ENCODE measurements around the gene NDST1. TPM values are rescaled to one million over a fixed set of nuclear protein-coding genes. Genes with fewer than 3 reads are reported as not detected.
A peak's percentile ranks its signal among the peaks of the same experiment; 100 is the strongest.

Gene NDST1
- total and polyA plus RNA-seq, 10 of the 15 experiments (the other 5 are each of a cell fraction or from before 2014, with no cell fraction given) = 0.20 to 53.5 (median 12.9) TPM

GRCh38 chr5:150599917-150600511 is 92.1 kb downstream of the NDST1 start (continued):
- TF ChIP-seq, protein P1, sequence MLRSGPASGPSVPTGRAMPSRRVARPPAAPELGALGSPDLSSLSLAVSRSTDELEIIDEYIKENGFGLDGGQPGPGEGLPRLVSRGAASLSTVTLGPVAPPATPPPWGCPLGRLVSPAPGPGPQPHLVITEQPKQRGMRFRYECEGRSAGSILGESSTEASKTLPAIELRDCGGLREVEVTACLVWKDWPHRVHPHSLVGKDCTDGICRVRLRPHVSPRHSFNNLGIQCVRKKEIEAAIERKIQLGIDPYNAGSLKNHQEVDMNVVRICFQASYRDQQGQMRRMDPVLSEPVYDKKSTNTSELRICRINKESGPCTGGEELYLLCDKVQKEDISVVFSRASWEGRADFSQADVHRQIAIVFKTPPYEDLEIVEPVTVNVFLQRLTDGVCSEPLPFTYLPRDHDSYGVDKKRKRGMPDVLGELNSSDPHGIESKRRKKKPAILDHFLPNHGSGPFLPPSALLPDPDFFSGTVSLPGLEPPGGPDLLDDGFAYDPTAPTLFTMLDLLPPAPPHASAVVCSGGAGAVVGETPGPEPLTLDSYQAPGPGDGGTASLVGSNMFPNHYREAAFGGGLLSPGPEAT (IDR thresholded peaks at IDR 0.05; ENCODE audit: low read depth) = peak; percentile 65; the same call in 1 of the 2 replicates
- TF ChIP-seq, protein P2, sequence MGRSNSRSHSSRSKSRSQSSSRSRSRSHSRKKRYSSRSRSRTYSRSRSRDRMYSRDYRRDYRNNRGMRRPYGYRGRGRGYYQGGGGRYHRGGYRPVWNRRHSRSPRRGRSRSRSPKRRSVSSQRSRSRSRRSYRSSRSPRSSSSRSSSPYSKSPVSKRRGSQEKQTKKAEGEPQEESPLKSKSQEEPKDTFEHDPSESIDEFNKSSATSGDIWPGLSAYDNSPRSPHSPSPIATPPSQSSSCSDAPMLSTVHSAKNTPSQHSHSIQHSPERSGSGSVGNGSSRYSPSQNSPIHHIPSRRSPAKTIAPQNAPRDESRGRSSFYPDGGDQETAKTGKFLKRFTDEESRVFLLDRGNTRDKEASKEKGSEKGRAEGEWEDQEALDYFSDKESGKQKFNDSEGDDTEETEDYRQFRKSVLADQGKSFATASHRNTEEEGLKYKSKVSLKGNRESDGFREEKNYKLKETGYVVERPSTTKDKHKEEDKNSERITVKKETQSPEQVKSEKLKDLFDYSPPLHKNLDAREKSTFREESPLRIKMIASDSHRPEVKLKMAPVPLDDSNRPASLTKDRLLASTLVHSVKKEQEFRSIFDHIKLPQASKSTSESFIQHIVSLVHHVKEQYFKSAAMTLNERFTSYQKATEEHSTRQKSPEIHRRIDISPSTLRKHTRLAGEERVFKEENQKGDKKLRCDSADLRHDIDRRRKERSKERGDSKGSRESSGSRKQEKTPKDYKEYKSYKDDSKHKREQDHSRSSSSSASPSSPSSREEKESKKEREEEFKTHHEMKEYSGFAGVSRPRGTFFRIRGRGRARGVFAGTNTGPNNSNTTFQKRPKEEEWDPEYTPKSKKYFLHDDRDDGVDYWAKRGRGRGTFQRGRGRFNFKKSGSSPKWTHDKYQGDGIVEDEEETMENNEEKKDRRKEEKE (IDR thresholded peaks at IDR 0.05) = no peak
- TF ChIP-seq FOXK2 (IDR thresholded peaks at IDR 0.05) (no peak), MXI1 (IDR thresholded peaks at IDR 0.05; ENCODE audit: low read depth, low read length) (no peak), ATF7 (IDR thresholded peaks at IDR 0.05; ENCODE audit: low read depth) (peak; percentile 75), ZNF274 (IDR thresholded peaks at IDR 0.05; ENCODE audit: insufficient read depth, insufficient read length) (no peak), TBL1XR1 (IDR thresholded peaks at IDR 0.05; ENCODE audit: low read depth, low read length) (no peak), DPF2 (IDR thresholded peaks at IDR 0.05) (peak; percentile 60), ZNF217 (IDR thresholded peaks at IDR 0.05) (no peak), BACH1 (IDR thresholded peaks at IDR 0.05; ENCODE audit: borderline replicate concordance) (no peak), ELK1 (IDR thresholded peaks at IDR 0.05; ENCODE audit: low read depth, low read length) (no peak), BCL3 (IDR thresholded peaks at IDR 0.05; ENCODE audit: borderline replicate concordance, insufficient read depth, low read depth, low read length, poor library complexity, severe bottlenecking) (no peak)
- TF ChIP-seq, protein P3, sequence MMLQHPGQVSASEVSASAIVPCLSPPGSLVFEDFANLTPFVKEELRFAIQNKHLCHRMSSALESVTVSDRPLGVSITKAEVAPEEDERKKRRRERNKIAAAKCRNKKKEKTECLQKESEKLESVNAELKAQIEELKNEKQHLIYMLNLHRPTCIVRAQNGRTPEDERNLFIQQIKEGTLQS (IDR thresholded peaks at IDR 0.05; ENCODE audit: borderline replicate concordance, extremely low read depth, low read depth, low read length) = no peak
- TF ChIP-seq, protein P4, sequence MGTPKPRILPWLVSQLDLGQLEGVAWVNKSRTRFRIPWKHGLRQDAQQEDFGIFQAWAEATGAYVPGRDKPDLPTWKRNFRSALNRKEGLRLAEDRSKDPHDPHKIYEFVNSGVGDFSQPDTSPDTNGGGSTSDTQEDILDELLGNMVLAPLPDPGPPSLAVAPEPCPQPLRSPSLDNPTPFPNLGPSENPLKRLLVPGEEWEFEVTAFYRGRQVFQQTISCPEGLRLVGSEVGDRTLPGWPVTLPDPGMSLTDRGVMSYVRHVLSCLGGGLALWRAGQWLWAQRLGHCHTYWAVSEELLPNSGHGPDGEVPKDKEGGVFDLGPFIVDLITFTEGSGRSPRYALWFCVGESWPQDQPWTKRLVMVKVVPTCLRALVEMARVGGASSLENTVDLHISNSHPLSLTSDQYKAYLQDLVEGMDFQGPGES (IDR thresholded peaks at IDR 0.05) = no peak
- TF ChIP-seq, protein P5, sequence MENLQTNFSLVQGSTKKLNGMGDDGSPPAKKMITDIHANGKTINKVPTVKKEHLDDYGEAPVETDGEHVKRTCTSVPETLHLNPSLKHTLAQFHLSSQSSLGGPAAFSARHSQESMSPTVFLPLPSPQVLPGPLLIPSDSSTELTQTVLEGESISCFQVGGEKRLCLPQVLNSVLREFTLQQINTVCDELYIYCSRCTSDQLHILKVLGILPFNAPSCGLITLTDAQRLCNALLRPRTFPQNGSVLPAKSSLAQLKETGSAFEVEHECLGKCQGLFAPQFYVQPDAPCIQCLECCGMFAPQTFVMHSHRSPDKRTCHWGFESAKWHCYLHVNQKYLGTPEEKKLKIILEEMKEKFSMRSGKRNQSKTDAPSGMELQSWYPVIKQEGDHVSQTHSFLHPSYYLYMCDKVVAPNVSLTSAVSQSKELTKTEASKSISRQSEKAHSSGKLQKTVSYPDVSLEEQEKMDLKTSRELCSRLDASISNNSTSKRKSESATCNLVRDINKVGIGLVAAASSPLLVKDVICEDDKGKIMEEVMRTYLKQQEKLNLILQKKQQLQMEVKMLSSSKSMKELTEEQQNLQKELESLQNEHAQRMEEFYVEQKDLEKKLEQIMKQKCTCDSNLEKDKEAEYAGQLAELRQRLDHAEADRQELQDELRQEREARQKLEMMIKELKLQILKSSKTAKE (IDR thresholded peaks at IDR 0.05; ENCODE audit: low read depth, poor library complexity, severe bottlenecking) = no peak
- TF ChIP-seq, protein P6, sequence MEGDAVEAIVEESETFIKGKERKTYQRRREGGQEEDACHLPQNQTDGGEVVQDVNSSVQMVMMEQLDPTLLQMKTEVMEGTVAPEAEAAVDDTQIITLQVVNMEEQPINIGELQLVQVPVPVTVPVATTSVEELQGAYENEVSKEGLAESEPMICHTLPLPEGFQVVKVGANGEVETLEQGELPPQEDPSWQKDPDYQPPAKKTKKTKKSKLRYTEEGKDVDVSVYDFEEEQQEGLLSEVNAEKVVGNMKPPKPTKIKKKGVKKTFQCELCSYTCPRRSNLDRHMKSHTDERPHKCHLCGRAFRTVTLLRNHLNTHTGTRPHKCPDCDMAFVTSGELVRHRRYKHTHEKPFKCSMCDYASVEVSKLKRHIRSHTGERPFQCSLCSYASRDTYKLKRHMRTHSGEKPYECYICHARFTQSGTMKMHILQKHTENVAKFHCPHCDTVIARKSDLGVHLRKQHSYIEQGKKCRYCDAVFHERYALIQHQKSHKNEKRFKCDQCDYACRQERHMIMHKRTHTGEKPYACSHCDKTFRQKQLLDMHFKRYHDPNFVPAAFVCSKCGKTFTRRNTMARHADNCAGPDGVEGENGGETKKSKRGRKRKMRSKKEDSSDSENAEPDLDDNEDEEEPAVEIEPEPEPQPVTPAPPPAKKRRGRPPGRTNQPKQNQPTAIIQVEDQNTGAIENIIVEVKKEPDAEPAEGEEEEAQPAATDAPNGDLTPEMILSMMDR (IDR thresholded peaks at IDR 0.05 in 2 of 3, conservative IDR thresholded peaks at IDR 0.05 in 1 of 3; ENCODE audit: control insufficient read depth in 2 of 3, extremely low read depth in 1 of 3, insufficient read depth in 1 of 3, low read depth in 3 of 3, low read length in 3 of 3) = no peak

All from GM12878 (cell line).